Adrenal gland (tissue), 12 donors: ENCODE data around the gene ALDOC. TPM values are rescaled to one million over a fixed set of nuclear protein-coding genes. Genes with fewer than 3 reads are reported as not detected.

Source experiments
- DNase-seq, 7 donors: peaks; one replicate each; pipeline ENCODE4 v3.0.0-alpha.2; 2019 to 2020
- H3K27ac ChIP-seq, 5 donors: fragments of 200-600 bp; sonication (generic) in 4 of 5; 1 replicate in 3 of 5; 2 replicates in 2 of 5; pipeline versions ENCODE4 v1.5.1 to v1.8.0; 2016 to 2020; ENCODE audit warnings: mild to moderate bottlenecking in 1 of 5
- H3K27me3 ChIP-seq: fragments of 200-600 bp; 2 replicates; pipeline ENCODE4 v1.8.0; 2021
- H3K36me3 ChIP-seq, 2 donors: fragments of 200-600 bp; replicated peaks in 1 of 2; 1 replicate in 1 of 2; 2 replicates in 1 of 2; pipeline versions ENCODE4 v1.5.1 to v1.8.0; 2018 to 2022
- H3K4me1 ChIP-seq, 2 donors: fragments of 200-600 bp; replicated peaks in 1 of 2; 1 replicate in 1 of 2; 2 replicates in 1 of 2; pipeline versions ENCODE4 v1.5.1 to v1.8.0; 2018 to 2021
- H3K4me3 ChIP-seq, 4 donors: fragments of 200-600 bp; sonication (generic) in 3 of 4; one replicate each; pipeline ENCODE4 v1.5.1; 2016 to 2018
- H3K9me3 ChIP-seq, 3 donors: fragments of 200-600 bp; sonication (generic) in 1 of 3; replicated peaks in 1 of 3; 1 replicate in 2 of 3; 2 replicates in 1 of 3; pipeline versions ENCODE4 v1.5.1 to v1.8.0; 2016 to 2021
- CTCF ChIP-seq, 6 experiments: fragments of 450-650 bp in 4 of 6; fragments of 200-600 bp in 2 of 6; sonication (generic) in 1 of 6; IDR thresholded peaks; 1 replicate in 5 of 6; 2 replicates in 1 of 6; pipeline versions ENCODE4 v1.5.1 to v1.8.0; 2016 to 2021; ENCODE audit warnings: antibody characterized with exemption in 6 of 6, mild to moderate bottlenecking in 2 of 6, moderate library complexity in 1 of 6
- POLR2A ChIP-seq, 2 donors: fragments of 450-650 bp; IDR thresholded peaks; one replicate each; pipeline ENCODE4 v1.6.1; 2017; ENCODE audit warnings: antibody characterized with exemption in 2 of 2, mild to moderate bottlenecking in 2 of 2, moderate library complexity in 1 of 2
- WGBS, 4 donors: extraction: QIAGEN DNeasy Blood & Tissue Kit in 2 of 4; methylation state at CpG; one replicate each; pipeline versions ENCODE4 v1.1.5 to v1.1.7; 2013 to 2017; 5-methylcytosine and 5-hydroxymethylcytosine counted together
- intact Hi-C, 2 donors: fragments of 100-400 bp; cut with DNase I; formaldehyde crosslinking; loops; one replicate each; pipeline versions ENCODE4 v1.14.1 to v1.15.0; 2022 to 2023
- polyA plus RNA-seq, 3 donors: library from polyadenylated mRNA; stranded (reverse); fragments of 200-250 nt in 2 of 3; fragments of 350-450 nt in 1 of 3; fragmentation: Illumina TruSeq in 1 of 3; extraction: RNeasy Lipid Tissue Mini Kit (QIAGEN cat#74804) in 1 of 3; gene quantifications; one replicate each; pipeline ENCODE4 v1.2.3, GENCODE V29; 2013 to 2014
- total RNA-seq, 9 donors: library from RNA; depleted of rRNA in 4 of 9; stranded (reverse); fragments of >200 nt in 4 of 9; fragments of 120-200 nt in 1 of 9; fragmentation: NEBNext Ultra II Directional in 1 of 9; extraction: Animal tissue kit (Norgen Biotek cat#: 25700) in 1 of 9; gene quantifications; one replicate each; pipeline versions ENCODE4 v1.1.0 to v1.2.4, GENCODE V29; 2013 to 2023
- donor health status: healthy with polysubstance abuse.
- donor health status: Bipolar disorder and iron deficiency.
- donor health status: DM: yes; HTN: yes; CAD: no.
- donor health status: DM: no; HTN: no; CAD: no.
- donor health status: DM: no; HTN: no; CAD: no.
- donor health status: DM: yes; HTN: yes; CAD: no.

Gene ALDOC
- total and polyA plus RNA-seq, 12 donors: 6.3 to 65.5 (median 31.7) TPM

DNA sequence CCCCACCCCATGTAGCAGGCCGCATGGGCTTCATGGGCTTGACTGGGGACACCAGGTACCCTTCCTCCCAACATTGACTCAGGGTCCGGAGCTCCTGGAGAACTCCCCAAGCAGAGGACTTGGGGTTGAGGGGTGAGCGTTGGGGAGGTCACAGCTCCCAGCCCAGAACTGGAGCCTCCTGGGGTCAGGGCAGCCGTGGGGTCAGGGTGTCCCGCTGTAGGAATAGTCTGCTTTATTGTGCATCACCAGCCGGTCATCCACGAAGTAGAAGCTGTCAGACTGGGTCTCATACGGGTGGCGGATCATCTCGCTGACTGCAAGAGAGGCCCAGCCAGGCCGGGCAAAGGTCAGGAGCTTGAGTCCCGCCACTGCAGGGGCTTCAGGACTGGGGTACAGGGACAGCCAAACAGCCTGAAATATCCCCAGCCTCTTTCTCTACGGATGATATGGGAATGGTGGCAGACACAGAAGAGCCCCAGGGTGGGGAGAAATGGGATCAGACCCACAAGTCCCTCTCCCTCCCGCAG, 29.5 kb downstream of the ALDOC start:
- no peaks in the 10 kb centered on the region for H3K27me3 ChIP-seq
- H3K36me3 ChIP-seq: peaks cover 0 to 12% of the 10 kb centered on the region in 2 donors
- H3K27ac ChIP-seq: no peak overlapping the region
- 82 to 89% (median 88%) methylated on average over 10 to 14 of the region's 14 CpGs for WGBS, 4 donors
- TF ChIP-seq CTCF (IDR thresholded peaks at IDR 0.05) (no peak), POLR2A (IDR thresholded peaks at IDR 0.05) (no peak)
- no peak for DNase-seq
- peaks cover 7 to 17% of the 10 kb centered on the region in 2 donors for H3K4me1 ChIP-seq
- intact Hi-C loops: loop anchor here (5.0 kb wide), 1 partner anchor 65 kb away; the partner anchor contains the start of gene RSKR (in 2 of the 2)
- no peaks in the 10 kb centered on the region for H3K9me3 ChIP-seq
- H3K4me3 ChIP-seq: no peak overlapping the region

- peaks cover 0 to 8% of the 10 kb centered on the region in 2 donors for H3K4me1 ChIP-seq
- intact Hi-C loops: loop anchor here (5.0 kb wide), 1 partner anchor 66 kb away; the partner anchor contains the start of gene RSKR (in 2 of the 2)
- H3K27ac ChIP-seq: no peak overlapping the region
- H3K9me3 ChIP-seq: no peaks in the 10 kb centered on the region
- WGBS, 4 donors: 71 to 82% (median 75%) methylated on average over 4 to 6 of the region's 6 CpGs
- H3K4me3 ChIP-seq: no peak overlapping the region
- H3K27me3 ChIP-seq: no peaks in the 10 kb centered on the region
- DNase-seq: no peak
- peaks cover 0 to 12% of the 10 kb centered on the region in 2 donors for H3K36me3 ChIP-seq
- TF ChIP-seq CTCF (IDR thresholded peaks at IDR 0.05): no peak
Observed at GRCh38 chr17:28545787-28546415, 30.8 kb downstream of the ALDOC start.

DNA sequence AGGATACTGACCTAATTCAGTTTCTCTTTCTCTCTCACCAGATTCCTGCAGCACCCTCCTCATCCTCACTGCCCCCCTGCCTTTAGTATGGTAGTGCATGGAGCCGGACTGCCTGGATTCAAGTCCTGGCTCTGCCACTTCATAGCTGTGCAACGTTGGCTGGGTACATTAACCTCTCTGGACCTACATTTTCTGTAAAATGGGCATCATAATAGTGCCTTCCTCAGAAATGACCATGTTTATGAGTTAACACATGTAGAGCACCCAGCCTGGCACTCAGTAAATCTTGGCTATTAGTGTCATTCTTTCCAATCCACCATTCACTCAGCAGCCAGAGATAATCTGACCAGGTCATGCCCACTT, 31.6 kb downstream of the ALDOC start:
- peaks cover 0 to 12% of the 10 kb centered on the region in 2 donors for H3K36me3 ChIP-seq
- WGBS, 4 donors: 78 to 84% (median 79%) methylated on average over 2 of the region's 2 CpGs
- peaks cover 0 to 8% of the 10 kb centered on the region in 2 donors for H3K4me1 ChIP-seq
- intact Hi-C loops: loop anchor here (5.0 kb wide), 1 partner anchor 67 kb away; the partner anchor contains the start of gene RSKR (in 2 of the 2)
- H3K27me3 ChIP-seq: no peaks in the 10 kb centered on the region
- no peak overlapping the region for H3K27ac ChIP-seq
- no peak overlapping the region for H3K4me3 ChIP-seq
- H3K9me3 ChIP-seq: no peaks in the 10 kb centered on the region
- DNase-seq: no peak
- TF ChIP-seq POLR2A (IDR thresholded peaks at IDR 0.05): no peak
- no peak for TF ChIP-seq CTCF (IDR thresholded peaks at IDR 0.05)

DNA sequence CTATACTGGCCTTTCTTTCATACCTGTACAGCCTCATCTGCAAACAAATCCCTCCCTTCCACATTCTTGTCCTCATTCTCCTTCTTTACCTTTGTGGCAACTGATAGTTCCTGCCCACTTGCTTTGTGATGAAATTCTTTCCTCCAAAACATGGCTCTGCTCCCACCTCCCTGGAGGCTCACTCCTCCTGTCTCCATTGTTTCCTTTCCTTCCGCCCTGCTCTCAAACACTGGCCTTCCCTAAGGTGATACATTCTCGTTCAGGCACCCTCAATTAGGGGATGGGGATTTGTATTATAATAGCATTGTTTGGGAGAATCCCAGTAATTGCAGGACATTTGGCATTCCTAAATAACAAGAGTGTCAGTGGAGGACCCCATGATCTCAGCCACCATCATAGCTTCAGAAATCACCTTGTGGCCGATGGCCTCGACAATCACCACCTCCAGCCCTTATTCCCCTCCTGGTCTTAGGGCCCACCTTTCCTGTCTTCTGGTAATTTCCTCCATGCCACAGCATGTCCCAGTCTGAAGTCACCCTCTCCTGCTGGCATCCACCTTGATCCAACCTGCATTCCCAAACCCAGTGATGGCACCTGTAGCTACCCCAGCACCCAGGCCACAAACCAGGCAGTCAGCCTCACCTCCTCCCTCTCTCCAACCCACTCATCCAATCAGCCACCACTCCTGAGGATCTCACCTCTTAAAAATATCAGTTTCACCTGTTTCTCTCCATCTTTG, 32.1 kb downstream of the ALDOC start:
- WGBS, 4 donors: 90 to 98% (median 92%) methylated on average over 4 of the region's 4 CpGs
- TF ChIP-seq CTCF (IDR thresholded peaks at IDR 0.05): no peak
- TF ChIP-seq POLR2A (IDR thresholded peaks at IDR 0.05): no peak
- Histone ChIP-seq H3K9me3 (no peaks in the 10 kb centered on the region), H3K27me3 (no peaks in the 10 kb centered on the region), H3K4me1 (peaks cover 0 to 2% of the 10 kb centered on the region in 2 donors), H3K36me3 (peaks cover 0 to 12% of the 10 kb centered on the region in 2 donors), H3K27ac (no peak overlapping the region), H3K4me3 (no peak overlapping the region)
- DNase-seq: no peak
- intact Hi-C loops: loop anchor here (5.0 kb wide), 1 partner anchor 68 kb away; the partner anchor contains the start of gene RSKR (in 2 of the 2)
